GM19035 (cell line): ENCODE data around the gene NOXRED1.
"Not testable (repeated sequence)": the region's sequence is repeated elsewhere in the genome, so short reads cannot be mapped to it uniquely, and the experiment has no call there.

Source experiments
- ATAC-seq: cut with Tn5 transposase; IDR thresholded peaks from one replicate; pipeline ENCODE4 v1.9.1; 2021; ENCODE audit not compliant: unreplicated experiment

NOXRED1 gene

GRCh38 chr14:77423423-77423822 is at the start of gene NOXRED1:
TSS of gene NOXRED1 (minus strand) at chr14:77423523. CDS start at chr14:77422889, 634 bp downstream.
- ATAC-seq, result no peak

- no peak for ATAC-seq
Measured at GRCh38 chr14:77470224-77470870, 47.0 kb upstream of the NOXRED1 start.

GRCh38 chr14:77469539-77469938 is 46.2 kb upstream of the NOXRED1 start:
- no peak for ATAC-seq

- ATAC-seq, result no peak
Measured at GRCh38 chr14:77469067-77469505, 45.8 kb upstream of the NOXRED1 start.

GRCh38 chr14:77467801-77468200 is 44.5 kb upstream of the NOXRED1 start:
- ATAC-seq, result no peak

GRCh38 chr14:77459072-77459723 is 35.9 kb upstream of the NOXRED1 start:
- no peak for ATAC-seq

- ATAC-seq, result peak; percentile 18
Measured at GRCh38 chr14:77458249-77458950, 35.1 kb upstream of the NOXRED1 start.

- ATAC-seq, result peak; percentile 85
Measured at GRCh38 chr14:77457522-77458248, 34.4 kb upstream of the NOXRED1 start, which contains the start of the genes AHSA1 and VIPAS39. TSS of gene AHSA1 (plus strand) at chr14:77458093. CDS start at chr14:77458190, 97 bp downstream. TSS of gene VIPAS39 (minus strand) at chr14:77457601. CDS start at chr14:77454102, 3,499 bp downstream.

- peak; percentile 27 for ATAC-seq
Measured at GRCh38 chr14:77457115-77457521, 33.8 kb upstream of the NOXRED1 start.

GRCh38 chr14:77455966-77456640 is 32.8 kb upstream of the NOXRED1 start:
- no peak for ATAC-seq

GRCh38 chr14:77442196-77442595 is 18.9 kb upstream of the NOXRED1 start:
- ATAC-seq, result no peak

GRCh38 chr14:77439861-77440260 is 16.5 kb upstream of the NOXRED1 start:
- no peak for ATAC-seq

GRCh38 chr14:77438596-77438995 is 15.3 kb upstream of the NOXRED1 start:
- no peak for ATAC-seq

GRCh38 chr14:77436042-77436441 is 12.7 kb upstream of the NOXRED1 start:
- no peak for ATAC-seq

- no peak for ATAC-seq
Measured at GRCh38 chr14:77426396-77426795, 3.1 kb upstream of the NOXRED1 start.

GRCh38 chr14:77424862-77425261 is 1.5 kb upstream of the NOXRED1 start:
- ATAC-seq, result no peak

- ATAC-seq, result no peak
Measured at GRCh38 chr14:77421201-77421600, 2.1 kb downstream of the NOXRED1 start.

- no peak for ATAC-seq
Measured at GRCh38 chr14:77416836-77417235, 6.5 kb downstream of the NOXRED1 start.

GRCh38 chr14:77416098-77416497 is 7.2 kb downstream of the NOXRED1 start:
- not testable (repeated sequence) for ATAC-seq

GRCh38 chr14:77415403-77416030 is 7.8 kb downstream of the NOXRED1 start:
- ATAC-seq, result not testable (repeated sequence)
